ENCODE measurements around the gene ABLIM2.

GRCh38 chr4:8066336-8066931 is 92.2 kb downstream of the ABLIM2 start:
- no peak for TF ChIP-seq ZFP3 (CRISPR knock-in tag; IDR thresholded peaks at IDR 0.05)
- no peak for TF ChIP-seq POU6F1 (CRISPR knock-in tag; IDR thresholded peaks at IDR 0.05; ENCODE audit: borderline replicate concordance, low read depth)
- no peak for TF ChIP-seq CREB5 (CRISPR knock-in tag; IDR thresholded peaks at IDR 0.05; ENCODE audit: low read depth)
- no peak for TF ChIP-seq RARB (CRISPR knock-in tag; IDR thresholded peaks at IDR 0.05)
- TF ChIP-seq, protein P1, sequence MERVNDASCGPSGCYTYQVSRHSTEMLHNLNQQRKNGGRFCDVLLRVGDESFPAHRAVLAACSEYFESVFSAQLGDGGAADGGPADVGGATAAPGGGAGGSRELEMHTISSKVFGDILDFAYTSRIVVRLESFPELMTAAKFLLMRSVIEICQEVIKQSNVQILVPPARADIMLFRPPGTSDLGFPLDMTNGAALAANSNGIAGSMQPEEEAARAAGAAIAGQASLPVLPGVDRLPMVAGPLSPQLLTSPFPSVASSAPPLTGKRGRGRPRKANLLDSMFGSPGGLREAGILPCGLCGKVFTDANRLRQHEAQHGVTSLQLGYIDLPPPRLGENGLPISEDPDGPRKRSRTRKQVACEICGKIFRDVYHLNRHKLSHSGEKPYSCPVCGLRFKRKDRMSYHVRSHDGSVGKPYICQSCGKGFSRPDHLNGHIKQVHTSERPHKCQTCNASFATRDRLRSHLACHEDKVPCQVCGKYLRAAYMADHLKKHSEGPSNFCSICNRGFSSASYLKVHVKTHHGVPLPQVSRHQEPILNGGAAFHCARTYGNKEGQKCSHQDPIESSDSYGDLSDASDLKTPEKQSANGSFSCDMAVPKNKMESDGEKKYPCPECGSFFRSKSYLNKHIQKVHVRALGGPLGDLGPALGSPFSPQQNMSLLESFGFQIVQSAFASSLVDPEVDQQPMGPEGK (CRISPR knock-in tag; IDR thresholded peaks at IDR 0.05; ENCODE audit: borderline replicate concordance): no peak

Data from SK-N-SH treated with all-trans-retinoic acid at 6 μM for 48 hours (cell line).